ENCODE measurements around the gene MTOR. TPM values are rescaled to one million over a fixed set of nuclear protein-coding genes. Genes with fewer than 3 reads are reported as not detected.

MTOR gene
- 47.0 and 53.6 TPM in 2 replicates for total RNA-seq

GRCh38 chr1:11262171-11263049, at the start of gene MTOR:
TSS of gene MTOR (minus strand) at chr1:11262551. CDS start at chr1:11259409, 3,142 bp downstream.

GRCh38 chr1:11272832-11273594, 10.7 kb upstream of the MTOR start, which contains the start of gene UBIAD1:
TSS of gene UBIAD1 (plus strand) at chr1:11273198. CDS start at chr1:11273532, 334 bp downstream.

GRCh38 chr1:11188858-11189451, 73.4 kb downstream of the MTOR start, which contains the start of gene ANGPTL7:
TSS of gene ANGPTL7 (plus strand) at chr1:11189355. CDS start at chr1:11189580, 225 bp downstream.

GRCh38 chr1:11099310-11100148, 162.8 kb downstream of the MTOR start, which contains the start of gene EXOSC10:
TSS of gene EXOSC10 (minus strand) at chr1:11099869. CDS start at chr1:11099831, 38 bp downstream.

GRCh38 chr1:11059968-11060830, 202.2 kb downstream of the MTOR start, which contains the start of gene SRM:
TSS of gene SRM (minus strand) at chr1:11060018. CDS start at chr1:11059943, 75 bp downstream.

Other genes with a start within 250 kb of the MTOR start
- 90.7 and 101 TPM in 2 replicates for gene TARDBP, start 249.9 kb downstream of the MTOR start, total RNA-seq
- gene MASP2, start 215.3 kb downstream of the MTOR start, total RNA-seq = 0.09 TPM in 1 of 2 replicates, not detected in the other
- gene SRM, start 202.5 kb downstream of the MTOR start, total RNA-seq = 16.2 and 18.7 TPM in 2 replicates
- 48.7 and 49.9 TPM in 2 replicates for gene EXOSC10, start 162.7 kb downstream of the MTOR start, total RNA-seq
- gene ANGPTL7, start 73.2 kb downstream of the MTOR start, total RNA-seq = not detected in 2 replicates
- gene UBIAD1, start 10.6 kb upstream of the MTOR start, total RNA-seq = 6.6 and 8.0 TPM in 2 replicates
- gene DISP3, start 216.6 kb upstream of the MTOR start, total RNA-seq = 0.09 and 0.28 TPM in 2 replicates

Measured in endothelial cell of coronary artery (primary cell).